SK-N-SH treated with all-trans-retinoic acid at 6 μM for 48 hours (cell line): ENCODE results near the gene NPTX1.

Experiments
- ATAC-seq: fragments of 200-7000 bp; cut with Tn5 transposase; 3 replicates; pipeline ENCODE4 v1.9.1; 2020; ENCODE audit warnings: mild to moderate bottlenecking, moderate library complexity
- ARNTL ChIP-seq: fragments of 450-650 bp; formaldehyde crosslinking; IDR thresholded peaks from 2 replicates; pipeline ENCODE4 v1.5.0; 2020; ENCODE audit warnings: low read depth, mild to moderate bottlenecking, moderate library complexity, borderline replicate concordance
- BACH2 ChIP-seq: fragments of 250-450 bp; sonication (Bioruptor Pico); IDR thresholded peaks from 2 replicates; pipeline ENCODE4 v1.9.0; 2021; ENCODE audit warnings: mild to moderate bottlenecking, borderline replicate concordance
- CREB5 ChIP-seq: fragments of 250-450 bp; sonication (Bioruptor Pico); IDR thresholded peaks from 2 replicates; pipeline ENCODE4 v1.5.1; 2020; ENCODE audit warnings: low read depth, mild to moderate bottlenecking, moderate library complexity
- CSDC2 ChIP-seq: fragments of 250-450 bp; sonication (Bioruptor Pico); IDR thresholded peaks from 2 replicates; pipeline ENCODE4 v1.5.0; 2020; ENCODE audit warnings: mild to moderate bottlenecking, moderate library complexity
- CSRNP3 ChIP-seq: fragments of 250-450 bp; sonication (Bioruptor Pico); IDR thresholded peaks from 2 replicates; pipeline ENCODE4 v1.5.1; 2021; ENCODE audit warnings: mild to moderate bottlenecking, moderate library complexity
- GLIS3 ChIP-seq: fragments of 250-450 bp; sonication (Bioruptor Pico); IDR thresholded peaks from 2 replicates; pipeline ENCODE4 v1.5.0; 2020; ENCODE audit warnings: mild to moderate bottlenecking, moderate library complexity
- ISL1 ChIP-seq: fragments of 250-450 bp; sonication (Bioruptor Pico); IDR thresholded peaks from 2 replicates; pipeline ENCODE4 v2.1.2; 2022; ENCODE audit warnings: mild to moderate bottlenecking, moderate library complexity
- OSR1 ChIP-seq: fragments of 250-450 bp; sonication (Bioruptor Pico); IDR thresholded peaks from 2 replicates; pipeline ENCODE4 v1.8.0; 2022; ENCODE audit warnings: moderate library complexity, mild to moderate bottlenecking, inconsistent platforms
- POU6F1 ChIP-seq: fragments of 250-450 bp; sonication (Bioruptor Pico); IDR thresholded peaks from 2 replicates; pipeline ENCODE4 v1.8.0; 2021; ENCODE audit warnings: low read depth, mild to moderate bottlenecking, moderate library complexity, borderline replicate concordance
- PPARA ChIP-seq: fragments of 250-450 bp; sonication (Bioruptor Pico); IDR thresholded peaks from 2 replicates; pipeline ENCODE4 v1.5.0; 2020; ENCODE audit warnings: mild to moderate bottlenecking, borderline replicate concordance
- RARB ChIP-seq: fragments of 250-450 bp; sonication (Bioruptor Pico); IDR thresholded peaks from 2 replicates; pipeline ENCODE4 v1.8.0; 2021; ENCODE audit warnings: mild to moderate bottlenecking, moderate library complexity
- TCF4 ChIP-seq: fragments of 250-450 bp; sonication (Bioruptor Pico); IDR thresholded peaks from 2 replicates; pipeline ENCODE4 v1.8.0; 2021; ENCODE audit warnings: mild to moderate bottlenecking, moderate library complexity, borderline replicate concordance
- TOX ChIP-seq: fragments of 250-450 bp; sonication (Bioruptor Pico); IDR thresholded peaks from 2 replicates; pipeline ENCODE4 v1.8.0; 2021; ENCODE audit warnings: mild to moderate bottlenecking, moderate library complexity, borderline replicate concordance
- TSHZ2 ChIP-seq: fragments of 250-450 bp; sonication (Bioruptor Pico); IDR thresholded peaks from 2 replicates; pipeline ENCODE4 v1.5.0; 2020; ENCODE audit warnings: mild to moderate bottlenecking, moderate library complexity
- ZFP3 ChIP-seq: fragments of 250-450 bp; sonication (Bioruptor Pico); IDR thresholded peaks from 2 replicates; pipeline ENCODE4 v1.5.0; 2020; ENCODE audit warnings: mild to moderate bottlenecking, moderate library complexity
- ZFP30 ChIP-seq: fragments of 450-650 bp; formaldehyde crosslinking; IDR thresholded peaks from 2 replicates; pipeline ENCODE4 v1.5.0; 2022; ENCODE audit warnings: mild to moderate bottlenecking, moderate library complexity
- ZNF565 ChIP-seq: fragments of 450-650 bp; formaldehyde crosslinking; conservative IDR thresholded peaks from 2 replicates; pipeline ENCODE4 v1.5.0; 2020; ENCODE audit warnings: low read depth, mild to moderate bottlenecking, moderate library complexity
- ZNF70 ChIP-seq: fragments of 450-650 bp; formaldehyde crosslinking; IDR thresholded peaks from 2 replicates; pipeline ENCODE4 v1.5.0; 2020; ENCODE audit warnings: mild to moderate bottlenecking, moderate library complexity
- ZNF8 ChIP-seq: fragments of 450-650 bp; formaldehyde crosslinking; IDR thresholded peaks from 2 replicates; pipeline ENCODE4 v1.5.0; 2020; ENCODE audit warnings: mild to moderate bottlenecking, moderate library complexity

NPTX1 gene

GRCh38 chr17:80520810-80521455 lies 44.5 kb upstream of the NPTX1 start:
- TF ChIP-seq TCF4 (CRISPR knock-in tag): no peak
- no peak for TF ChIP-seq TOX
- no peak for TF ChIP-seq ZFP3
- no peak for TF ChIP-seq GLIS3 (CRISPR knock-in tag)
- TF ChIP-seq ISL1: no peak
- no peak for TF ChIP-seq TSHZ2 (CRISPR knock-in tag)
- no peak for TF ChIP-seq POU6F1 (CRISPR knock-in tag)
- TF ChIP-seq OSR1 (CRISPR knock-in tag): no peak
- TF ChIP-seq RARB (CRISPR knock-in tag): no peak
- no peak for TF ChIP-seq PPARA (CRISPR knock-in tag)
- TF ChIP-seq ZNF565 (CRISPR knock-in tag): no peak
- TF ChIP-seq BACH2 (CRISPR knock-in tag): no peak
- no peak for TF ChIP-seq ZNF70
- TF ChIP-seq ZFP30: no peak
- no peak for TF ChIP-seq CSDC2 (CRISPR knock-in tag)
- no peak for TF ChIP-seq ARNTL
- no peak for TF ChIP-seq CREB5
- TF ChIP-seq, all 23 proteins: peak for 0
- no peak for ATAC-seq

- ATAC-seq: no peak
- TF ChIP-seq RARB (CRISPR knock-in tag): no peak
Observed at GRCh38 chr17:80519091-80519781, 42.8 kb upstream of the NPTX1 start.

- no peak for ATAC-seq
- TF ChIP-seq ARNTL (no peak), CSRNP3 (CRISPR knock-in tag) (no peak), PPARA (CRISPR knock-in tag) (no peak), ISL1 (no peak), ZNF70 (no peak), ZNF565 (CRISPR knock-in tag) (no peak), TCF4 (CRISPR knock-in tag) (no peak), ZNF8 (no peak), RARB (CRISPR knock-in tag) (no peak)
Observed at GRCh38 chr17:80518392-80518791, 42.0 kb upstream of the NPTX1 start.

- TF ChIP-seq CSDC2 (CRISPR knock-in tag): no peak
- no peak for TF ChIP-seq ZFP3
- no peak for TF ChIP-seq RARB (CRISPR knock-in tag)
- no peak for TF ChIP-seq ZNF70
- no peak for TF ChIP-seq OSR1 (CRISPR knock-in tag)
- no peak for TF ChIP-seq PPARA (CRISPR knock-in tag)
- TF ChIP-seq ZNF565 (CRISPR knock-in tag): no peak
- no peak for TF ChIP-seq CREB5
- TF ChIP-seq TCF4 (CRISPR knock-in tag): no peak
- TF ChIP-seq ZNF8: no peak
- TF ChIP-seq GLIS3 (CRISPR knock-in tag): no peak
- no peak for ATAC-seq
Observed at GRCh38 chr17:80517641-80518040, 41.2 kb upstream of the NPTX1 start.
